ENCODE measurements around the gene FBXO48. TPM values are rescaled to one million over a fixed set of nuclear protein-coding genes. Genes with fewer than 3 reads are reported as not detected.
"Not testable (repeated sequence)": the region's sequence is repeated elsewhere in the genome, so short reads cannot be mapped to it uniquely, and the experiment has no call there.

Gene FBXO48, protein sequence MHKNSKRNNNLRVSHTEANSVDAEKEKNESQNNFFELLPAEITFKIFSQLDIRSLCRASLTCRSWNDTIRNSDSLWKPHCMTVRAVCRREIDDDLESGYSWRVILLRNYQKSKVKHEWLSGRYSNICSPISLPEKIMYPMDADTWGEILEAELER
- total RNA-seq = 0.19 and 0.64 TPM in 2 replicates

DNA sequence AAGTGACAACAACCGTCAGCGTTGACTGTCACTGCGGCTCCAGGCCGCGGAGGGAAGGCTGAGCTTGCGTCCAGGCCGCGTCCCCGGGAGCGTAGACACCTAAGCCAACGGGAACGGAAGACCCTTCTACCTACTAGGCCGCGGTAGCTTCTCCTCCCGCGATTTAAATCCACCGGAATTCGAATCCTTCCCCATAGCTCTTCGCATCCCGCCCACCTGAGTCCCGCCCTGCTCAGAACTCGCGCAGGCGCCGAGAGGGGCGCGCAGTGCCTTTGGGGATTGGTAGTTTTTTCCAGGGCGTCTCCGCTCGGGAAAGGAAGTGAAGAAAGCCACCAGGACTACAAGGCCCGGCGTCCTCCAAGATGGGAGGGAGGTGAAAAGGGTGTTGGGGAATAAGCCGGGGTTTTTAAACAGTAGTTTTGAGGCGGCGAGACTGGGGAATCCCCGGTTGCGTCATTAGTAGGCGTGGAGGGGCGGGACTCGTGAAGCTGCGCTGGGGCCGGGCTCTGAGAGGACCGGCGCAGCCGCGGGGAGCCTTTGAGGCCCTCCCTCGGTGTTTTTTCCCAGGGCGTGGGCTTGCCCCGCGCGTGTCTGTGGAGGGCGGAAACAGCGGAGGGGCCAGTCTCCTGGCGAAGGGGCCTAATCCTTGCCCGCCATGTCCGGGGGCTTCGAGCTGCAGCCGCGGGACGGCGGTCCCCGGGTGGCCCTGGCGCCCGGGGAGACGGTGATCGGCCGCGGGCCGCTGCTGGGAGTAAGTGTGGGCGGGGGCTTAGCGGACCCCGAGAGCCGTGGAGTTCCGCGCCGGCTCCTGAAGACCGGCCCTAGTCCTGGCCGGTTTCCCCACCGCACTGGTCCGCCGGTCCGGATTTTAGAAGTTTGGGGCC lies at the start of gene FBXO48, which contains the start of gene APLF:
FBXO48 (minus strand) TSS at position 218 of the 884 bp plus-strand sequence. CDS start 2,149 bp downstream, outside the sequence.
APLF (plus strand) TSS at position 509 of the 884 bp plus-strand sequence; CDS start at position 656, 147 bp downstream.
- DNase-seq (ENCODE audit: extremely low read depth, low read depth, low spot score) = peak; percentile 96

DNA sequence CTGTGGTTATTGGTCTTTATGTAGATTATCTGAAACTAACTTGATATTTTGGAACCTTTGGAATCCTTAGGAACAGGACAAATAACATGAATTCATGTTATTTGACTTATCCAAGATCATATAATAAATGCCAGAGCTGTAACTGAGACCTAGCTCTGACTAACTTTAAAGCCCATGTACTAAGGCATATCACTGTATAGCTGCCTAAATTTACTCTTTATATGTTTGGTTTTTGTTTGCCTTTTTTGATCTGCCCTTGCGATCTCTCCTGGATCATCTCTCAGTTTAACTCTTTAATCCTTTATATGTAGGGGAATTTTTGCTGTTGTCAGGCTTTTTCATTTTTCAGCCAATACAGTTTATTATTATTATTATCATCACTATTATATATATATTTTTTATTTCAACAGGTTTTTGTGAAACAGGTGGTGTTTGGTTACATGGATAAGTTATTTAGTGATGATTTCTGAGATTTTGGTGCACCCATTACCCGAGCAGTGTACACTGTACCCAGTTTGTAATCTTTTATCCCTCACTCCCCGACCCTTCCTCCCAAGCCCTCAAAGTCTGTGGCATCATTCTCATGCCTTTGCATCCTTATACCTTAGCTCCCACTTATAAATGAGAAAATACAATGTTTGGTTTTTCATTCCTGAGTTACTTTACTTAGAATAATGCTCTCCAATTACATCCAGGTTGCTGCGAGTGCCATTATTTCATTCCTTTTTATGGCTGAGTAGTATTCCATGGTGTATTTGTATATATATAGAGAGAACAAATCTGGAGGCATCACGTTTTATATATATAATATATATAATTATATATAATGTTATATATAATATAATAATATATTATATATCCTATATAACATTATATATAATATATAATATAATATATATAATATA lies 49.2 kb upstream of the FBXO48 start:
- no peak for DNase-seq (ENCODE audit: extremely low read depth, low read depth, low spot score)

DNA sequence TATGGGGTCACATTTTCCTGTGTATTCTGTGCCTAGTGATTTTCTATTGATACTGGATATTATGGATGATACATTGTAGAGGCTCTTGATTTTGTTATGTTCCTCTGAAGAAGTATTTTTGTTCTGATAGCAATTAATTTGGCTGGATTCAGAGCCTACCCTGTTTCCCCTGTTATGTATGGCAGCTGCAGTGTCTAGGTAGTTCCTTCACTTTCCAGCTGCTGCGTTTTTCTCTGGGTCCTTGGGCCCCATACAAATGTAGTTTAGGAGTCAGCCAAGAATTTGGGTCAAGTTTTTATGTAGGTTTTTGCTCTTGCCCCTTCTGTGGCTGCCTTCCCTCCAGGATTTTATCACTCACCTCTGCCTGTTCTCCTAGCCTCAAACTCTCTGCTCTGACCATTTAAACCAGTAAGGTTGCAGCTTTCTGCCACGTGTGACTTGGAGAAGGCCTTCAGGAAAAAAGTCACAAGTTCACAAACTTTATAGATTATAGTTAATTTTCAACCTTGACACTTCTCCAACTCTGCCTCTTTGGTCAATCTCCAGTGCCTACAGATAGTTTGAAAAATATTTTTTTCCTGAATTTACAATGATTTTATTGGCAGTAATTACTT lies 47.3 kb upstream of the FBXO48 start:
- no peak for DNase-seq (ENCODE audit: extremely low read depth, low read depth, low spot score)

DNA sequence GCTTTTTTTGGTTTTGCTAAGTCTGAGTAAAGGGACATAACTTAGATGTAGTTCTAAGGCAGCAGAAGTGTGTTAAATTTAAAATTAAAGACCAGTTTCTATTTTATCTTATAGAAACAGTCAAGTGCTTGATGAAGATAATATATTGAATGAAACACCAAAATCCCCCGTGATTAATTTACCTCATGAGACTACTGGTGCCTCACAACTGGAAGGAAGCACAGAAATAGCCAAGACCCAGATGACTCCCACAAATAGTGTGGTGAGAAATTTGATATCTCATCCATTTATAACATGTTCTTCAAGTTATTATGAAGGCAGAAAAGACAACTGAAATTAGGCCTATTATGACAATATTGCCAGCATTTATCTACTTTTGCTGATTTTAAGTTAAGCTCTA lies 45.9 kb upstream of the FBXO48 start:
- DNase-seq (ENCODE audit: extremely low read depth, low read depth, low spot score) = no peak

DNA sequence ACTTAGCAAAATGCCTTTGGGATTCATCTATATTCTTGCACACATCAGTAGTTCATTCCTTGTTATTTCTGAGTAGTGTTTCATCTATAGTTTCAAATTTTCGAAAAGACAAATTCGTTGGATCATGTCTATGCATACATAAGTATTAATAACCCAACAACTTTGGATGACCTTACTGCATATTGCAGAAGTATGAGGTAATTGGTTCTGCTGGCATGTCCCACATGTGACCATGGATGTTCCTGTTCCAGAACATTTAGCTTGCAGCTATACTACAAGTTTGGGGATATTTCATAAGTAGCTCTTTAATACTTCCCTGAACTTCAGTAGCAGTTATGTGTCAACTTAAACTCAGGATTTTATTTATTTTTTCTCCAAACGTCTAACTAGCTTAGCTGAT lies 45.2 kb upstream of the FBXO48 start:
- DNase-seq (ENCODE audit: extremely low read depth, low read depth, low spot score) = no peak

DNA sequence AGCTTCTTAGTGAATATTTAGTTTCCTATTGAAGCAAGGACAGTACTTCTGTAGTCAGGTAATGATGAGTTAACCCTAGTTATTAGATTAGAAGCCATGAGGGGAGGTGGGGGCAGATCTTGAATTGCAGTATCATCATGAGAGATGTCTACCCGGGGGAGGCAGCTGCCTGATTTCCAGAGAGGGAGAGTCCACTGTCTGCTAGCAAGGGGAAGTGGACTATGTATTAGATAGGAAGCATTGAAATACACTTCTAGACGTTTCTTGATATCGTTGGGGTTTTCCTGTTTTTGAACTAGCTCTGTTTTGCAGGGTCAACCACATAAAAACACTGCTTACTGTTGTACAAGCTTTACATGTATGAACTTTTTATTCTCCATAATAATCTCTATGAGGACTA lies 39.1 kb upstream of the FBXO48 start:
- no peak for DNase-seq (ENCODE audit: extremely low read depth, low read depth, low spot score)

DNA sequence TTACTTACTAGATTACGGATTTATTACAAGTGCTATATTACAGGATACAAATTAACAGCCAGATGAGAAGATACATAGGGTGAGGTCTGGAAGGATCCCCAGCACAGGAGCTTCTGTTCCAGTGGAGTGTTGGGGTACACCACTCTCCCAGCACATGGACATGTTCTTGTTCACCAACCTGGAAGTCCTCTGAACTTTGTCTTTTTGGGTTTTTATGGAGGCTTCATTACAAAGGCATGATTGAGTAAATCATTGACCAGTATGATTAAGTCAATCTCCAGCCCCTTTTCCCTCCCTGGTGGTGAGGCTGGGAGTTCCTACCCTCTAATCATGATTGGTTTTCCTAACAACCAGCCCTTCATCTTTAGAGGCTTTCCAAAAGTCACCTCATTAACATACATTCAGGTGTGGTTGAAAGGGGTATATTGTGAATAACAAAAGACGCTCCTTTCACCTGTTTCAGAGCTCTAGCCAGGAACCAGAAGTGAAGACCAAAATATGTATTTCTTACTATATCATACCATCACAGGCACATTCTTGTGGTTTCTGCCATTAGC lies 38.6 kb upstream of the FBXO48 start:
- DNase-seq (ENCODE audit: extremely low read depth, low read depth, low spot score) = no peak

DNA sequence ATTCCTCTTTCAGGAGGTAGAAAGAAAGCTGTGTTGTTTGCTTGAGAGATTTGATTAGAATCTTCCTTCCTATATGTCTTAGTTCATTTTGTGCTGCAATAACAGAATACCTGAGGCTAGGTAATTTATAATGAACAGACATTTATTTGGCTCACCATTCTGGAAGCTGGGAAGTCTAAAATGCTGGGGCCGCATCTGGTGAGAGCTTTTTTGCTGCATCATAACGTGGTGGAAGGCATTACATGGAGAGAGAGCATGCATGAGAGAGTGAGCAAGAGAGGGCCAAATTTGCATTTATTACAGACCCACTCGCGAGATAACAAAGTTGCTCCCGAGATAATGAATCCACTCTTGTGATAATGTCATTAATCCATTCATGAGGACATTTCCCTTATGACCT lies 34.7 kb upstream of the FBXO48 start:
- no peak for DNase-seq (ENCODE audit: extremely low read depth, low read depth, low spot score)

DNA sequence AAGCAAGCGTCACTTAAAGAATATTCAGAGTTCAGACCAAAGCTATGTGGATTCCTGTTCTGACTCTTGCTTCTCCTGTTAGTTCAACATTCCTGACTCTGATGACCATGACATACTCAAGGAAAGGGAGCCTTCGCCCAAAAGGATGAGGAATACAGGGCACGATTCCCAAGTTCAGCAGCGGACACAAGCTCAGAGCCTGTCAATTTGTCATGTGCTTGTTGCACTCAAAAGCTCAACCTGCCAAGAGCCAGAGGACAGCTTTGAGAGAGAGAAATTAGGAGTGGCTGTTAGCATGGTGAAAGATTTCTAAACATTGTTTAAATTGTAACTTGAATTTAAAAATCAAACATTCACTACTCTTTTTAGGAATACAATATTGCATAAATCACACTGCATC lies 33.6 kb upstream of the FBXO48 start:
- DNase-seq (ENCODE audit: extremely low read depth, low read depth, low spot score) = no peak

DNA sequence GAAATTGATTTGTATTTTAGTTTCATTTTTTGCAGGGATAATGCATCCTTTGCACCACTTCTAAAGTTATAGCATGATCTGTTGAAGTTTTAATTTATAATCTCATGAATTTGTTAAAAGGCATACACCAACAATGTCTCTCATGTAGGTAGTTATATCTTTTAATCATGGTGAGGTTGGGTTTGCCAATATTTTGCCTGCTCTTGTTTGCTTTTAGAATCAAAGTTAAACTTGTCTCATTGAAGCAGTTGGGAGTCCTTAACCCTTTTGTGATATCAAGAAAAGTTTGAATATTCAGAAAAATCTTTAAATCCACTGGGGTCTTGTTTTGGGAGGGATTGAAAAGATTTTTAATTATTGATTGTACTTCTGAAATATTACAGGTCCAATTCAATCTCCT lies 32.0 kb upstream of the FBXO48 start:
- no peak for DNase-seq (ENCODE audit: extremely low read depth, low read depth, low spot score)

DNA sequence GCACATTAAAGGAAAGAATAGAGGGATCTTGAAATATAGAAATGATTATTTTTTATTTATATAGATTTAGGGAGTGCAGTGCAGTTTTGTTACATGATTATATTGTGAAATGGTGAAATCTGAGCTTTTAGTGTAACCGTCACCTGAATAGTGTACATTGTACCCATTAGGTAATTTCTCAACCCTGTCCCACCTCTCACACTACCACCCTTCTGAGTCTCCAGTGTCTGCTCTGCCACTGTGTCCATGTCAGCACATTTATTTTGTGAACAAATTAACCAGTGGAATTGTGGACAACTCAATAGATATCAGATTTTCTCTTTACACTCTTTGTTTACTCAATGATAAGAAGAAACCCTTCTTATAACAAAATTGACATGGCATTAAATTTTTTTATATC lies 24.5 kb upstream of the FBXO48 start:
- DNase-seq (ENCODE audit: extremely low read depth, low read depth, low spot score) = no peak

DNA sequence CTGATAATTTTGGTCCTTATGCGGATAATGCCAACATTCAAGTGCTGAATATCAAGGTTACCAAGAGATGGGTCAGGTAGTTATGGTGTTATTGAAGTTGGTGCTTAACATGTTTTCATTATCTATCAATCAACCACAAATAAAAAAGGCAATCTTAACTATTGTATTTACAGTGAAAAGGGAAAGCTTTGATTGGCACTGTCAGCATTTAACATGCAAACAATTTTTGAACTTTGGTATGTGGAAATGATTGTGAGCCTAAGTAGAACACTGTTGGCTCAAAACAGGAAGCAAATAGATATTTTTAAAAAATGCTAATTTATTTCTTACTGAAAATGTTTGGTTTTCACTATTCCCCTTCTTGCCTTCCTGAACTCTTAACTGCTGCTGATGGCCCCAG lies 22.2 kb upstream of the FBXO48 start:
- no peak for DNase-seq (ENCODE audit: extremely low read depth, low read depth, low spot score)

DNA sequence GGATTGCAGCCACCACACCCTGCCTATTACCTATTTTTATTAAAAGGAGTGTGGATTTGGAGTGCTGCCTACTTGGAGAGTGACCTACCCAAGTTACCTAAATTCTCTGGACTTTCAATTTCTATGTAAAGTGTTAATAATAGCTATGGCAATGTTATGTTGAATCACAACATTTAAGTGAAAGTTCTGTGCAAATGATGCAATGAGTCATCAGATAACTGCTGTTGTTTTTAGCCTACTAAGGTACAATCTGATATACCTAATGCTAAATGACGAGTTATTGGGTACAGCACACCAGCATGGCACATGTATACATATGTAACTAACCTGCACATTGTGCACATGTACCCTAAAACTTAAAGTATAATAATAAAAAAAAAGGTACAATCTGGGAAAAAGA lies 21.5 kb upstream of the FBXO48 start:
- not testable (repeated sequence) for DNase-seq (ENCODE audit: extremely low read depth, low read depth, low spot score)

DNA sequence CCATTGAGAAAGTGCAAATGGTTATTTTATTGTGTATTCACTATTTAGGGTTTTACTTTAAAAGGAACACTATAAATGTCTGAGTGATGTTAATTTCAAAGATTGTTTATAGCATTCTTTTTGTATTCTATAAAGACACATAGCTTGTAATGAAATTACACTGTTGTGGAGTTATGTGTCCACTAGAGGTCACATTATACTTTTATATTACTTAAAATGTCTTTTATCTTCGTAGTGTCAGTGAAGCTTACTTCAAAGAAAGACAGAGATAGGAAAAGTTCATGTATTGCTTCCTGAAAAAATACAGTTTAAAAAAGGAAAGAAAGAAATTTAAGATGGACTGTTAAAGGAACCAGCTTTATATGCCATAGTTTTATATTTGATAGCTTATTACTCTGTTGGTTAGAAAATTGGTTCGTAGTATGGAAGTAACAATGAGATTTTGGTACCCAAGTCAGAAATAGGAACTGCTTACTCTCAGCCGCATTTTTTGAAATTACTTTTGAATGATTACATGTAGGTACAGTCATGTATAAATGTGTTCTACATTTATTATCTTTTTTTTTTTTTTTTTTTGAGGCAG lies 20.8 kb upstream of the FBXO48 start:
- DNase-seq (ENCODE audit: extremely low read depth, low read depth, low spot score) = no peak

DNA sequence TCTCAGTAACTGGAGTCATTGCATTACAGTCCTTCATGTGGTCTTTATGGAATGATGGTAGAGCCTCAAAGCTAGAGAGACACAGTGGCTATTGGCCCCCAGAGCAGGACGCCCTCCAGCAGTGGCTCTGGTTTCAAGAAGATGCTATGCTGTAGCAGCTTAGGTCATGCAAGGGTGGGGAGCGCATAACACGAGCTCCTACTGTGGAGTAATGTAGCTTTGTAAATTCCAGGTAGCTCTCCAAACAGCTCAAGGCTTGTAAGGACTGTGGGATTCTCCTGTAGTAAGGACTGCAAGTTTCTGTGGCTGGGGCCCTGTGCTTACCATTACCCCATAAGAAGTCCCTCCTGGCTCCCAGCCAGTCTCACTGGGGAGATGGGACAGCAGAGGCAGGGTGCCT lies 15.9 kb upstream of the FBXO48 start:
- no peak for DNase-seq (ENCODE audit: extremely low read depth, low read depth, low spot score)

DNA sequence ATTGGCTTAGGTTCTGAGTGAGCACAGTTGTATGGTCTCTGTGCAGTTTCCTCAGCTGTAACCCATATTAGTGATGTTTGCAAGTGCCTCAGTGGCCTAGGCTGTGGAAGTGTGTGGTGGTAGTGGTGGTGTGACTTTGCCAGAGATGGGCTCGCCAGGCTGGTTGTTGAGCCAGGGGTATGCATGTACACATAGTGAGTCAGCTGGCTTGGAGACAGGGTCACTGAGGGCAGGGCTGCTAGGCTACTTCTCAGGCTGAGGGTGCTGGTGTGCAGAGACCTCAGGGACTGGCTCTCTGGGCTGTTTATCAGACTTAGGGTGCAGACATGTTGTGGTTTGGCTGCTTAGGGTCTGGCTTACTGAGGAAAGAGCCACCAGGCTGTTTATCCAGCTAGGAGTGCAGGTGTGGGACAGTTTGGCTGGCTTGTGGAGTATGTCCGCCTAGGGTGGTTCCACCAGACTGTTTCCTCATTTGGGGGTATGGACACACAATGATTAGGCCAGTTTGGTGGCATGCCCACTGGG lies 15.3 kb upstream of the FBXO48 start:
- no peak for DNase-seq (ENCODE audit: extremely low read depth, low read depth, low spot score)

DNA sequence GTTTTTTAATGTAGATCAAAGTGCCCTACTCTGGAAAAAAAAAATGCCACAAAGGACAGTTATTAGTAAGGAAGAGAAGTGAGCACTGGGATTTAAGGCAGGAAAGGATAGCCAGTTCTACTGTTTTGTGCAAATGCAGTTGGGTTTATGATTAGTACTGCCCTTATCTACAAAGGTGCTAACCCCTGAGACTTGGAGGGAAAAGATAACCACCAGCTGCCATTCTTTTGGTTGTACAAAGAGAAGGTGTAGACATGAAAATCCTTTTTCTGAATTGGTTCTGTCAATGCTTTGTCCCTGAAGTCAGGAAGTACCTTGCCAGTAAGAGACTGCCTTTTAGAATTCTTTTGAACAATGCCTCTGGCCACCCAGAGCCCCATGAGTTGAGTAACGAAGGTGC lies 11.6 kb upstream of the FBXO48 start:
- DNase-seq (ENCODE audit: extremely low read depth, low read depth, low spot score) = no peak

DNA sequence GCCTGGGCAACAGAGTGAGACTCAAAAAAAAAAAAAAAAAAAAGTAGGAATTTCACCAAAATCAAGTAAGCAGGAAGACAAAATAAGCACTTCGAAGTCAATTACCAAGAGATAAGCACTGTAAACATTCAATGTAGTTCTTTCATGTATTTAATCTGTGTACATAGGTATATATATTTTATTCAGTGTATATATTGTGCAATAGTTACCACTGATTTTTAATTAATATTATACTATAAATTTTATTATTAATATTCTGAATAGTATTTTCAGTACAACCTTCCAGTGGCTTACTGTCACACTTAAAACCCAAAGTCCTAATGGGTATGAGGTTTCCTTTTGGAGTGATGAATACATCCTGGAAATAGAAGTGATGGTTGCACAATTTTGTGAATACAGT lies 9.4 kb upstream of the FBXO48 start:
- no peak for DNase-seq (ENCODE audit: extremely low read depth, low read depth, low spot score)

DNA sequence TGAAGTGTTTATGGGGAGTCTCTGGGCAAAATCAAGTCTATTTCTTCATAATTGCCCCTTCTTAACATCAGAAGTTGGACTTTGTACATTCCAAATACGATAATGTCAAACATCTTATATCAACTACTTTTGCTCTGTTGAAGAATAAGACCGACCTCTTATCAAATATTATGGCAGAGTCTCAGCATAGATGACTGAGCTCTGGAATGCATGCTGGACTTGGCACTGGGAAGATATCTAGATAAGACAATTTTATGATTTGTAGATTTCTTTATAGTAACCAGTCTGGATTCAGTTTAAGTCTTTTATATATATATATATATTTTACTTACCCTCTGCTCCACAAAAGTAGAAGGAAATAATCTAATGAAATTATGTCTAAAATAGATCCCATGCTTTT lies 8.5 kb upstream of the FBXO48 start:
- DNase-seq (ENCODE audit: extremely low read depth, low read depth, low spot score) = no peak

DNA sequence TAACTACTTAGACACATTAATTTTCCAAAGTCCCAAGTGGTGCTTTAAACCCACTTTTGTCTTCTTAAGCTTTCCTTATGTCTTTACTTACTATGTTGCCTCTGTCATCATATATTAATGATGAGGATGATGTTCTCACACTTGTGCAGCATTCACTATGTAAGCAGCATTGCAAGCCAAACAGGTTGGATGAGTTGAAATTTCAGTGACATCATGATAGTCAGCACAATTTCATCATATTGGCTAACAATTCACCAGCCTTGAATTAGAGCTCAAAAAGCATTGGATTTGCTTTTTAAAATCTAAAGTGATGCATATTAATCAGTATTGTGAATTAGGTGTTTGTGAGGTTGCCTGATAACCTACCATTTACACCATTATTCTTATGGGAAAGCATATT lies 8.0 kb upstream of the FBXO48 start:
- DNase-seq (ENCODE audit: extremely low read depth, low read depth, low spot score) = no peak
